Suprapubic skin (tissue), 4 donors: ENCODE results near the gene MATR3. TPM values are rescaled to one million over a fixed set of nuclear protein-coding genes. Genes with fewer than 3 reads are reported as not detected.

Experiments used
- DNase-seq, 2 donors: peaks; one replicate each; pipeline ENCODE4 v3.0.0-alpha.2; 2019; ENCODE audit warnings: low spot score in 2 of 2
- H3K27ac ChIP-seq: fragments of 200-600 bp; sonication (generic); one replicate; pipeline ENCODE4 v1.5.1; 2019
- H3K27me3 ChIP-seq: fragments of 200-600 bp; sonication (generic); one replicate; pipeline ENCODE4 v1.5.1; 2019
- H3K36me3 ChIP-seq: fragments of 200-600 bp; sonication (generic); one replicate; pipeline ENCODE4 v1.5.1; 2019
- H3K4me1 ChIP-seq: fragments of 200-600 bp; sonication (generic); one replicate; pipeline ENCODE4 v1.5.1; 2019
- H3K4me3 ChIP-seq: fragments of 200-600 bp; sonication (generic); one replicate; pipeline ENCODE4 v1.5.1; 2019; ENCODE audit warnings: mild to moderate bottlenecking
- H3K9me3 ChIP-seq: fragments of 200-600 bp; sonication (generic); one replicate; pipeline ENCODE4 v1.5.1; 2019
- EP300 ChIP-seq: sonication (generic); formaldehyde crosslinking; IDR thresholded peaks from one replicate; pipeline ENCODE4 v1.6.1; 2017; ENCODE audit warnings: antibody characterized with exemption
- POLR2A ChIP-seq, 2 donors: fragments of 450-650 bp; IDR thresholded peaks; one replicate each; pipeline ENCODE4 v1.6.1; 2017; ENCODE audit warnings: antibody characterized with exemption in 2 of 2, mild to moderate bottlenecking in 2 of 2, moderate library complexity in 2 of 2
- POLR2AphosphoS5 ChIP-seq, 3 donors: sonication (generic); formaldehyde crosslinking; IDR thresholded peaks; one replicate each; pipeline ENCODE4 v1.6.1; 2017; ENCODE audit warnings: antibody characterized with exemption in 3 of 3
- WGBS: methylation state at CpG from one replicate; pipeline ENCODE4 v1.1.5; 2018; 5-methylcytosine and 5-hydroxymethylcytosine counted together
- total RNA-seq, 4 donors: library from RNA; depleted of rRNA; stranded (reverse); fragments of >200 nt; gene quantifications; one replicate each; pipeline ENCODE4 v1.1.0, GENCODE V29; 2016
- TF ChIP-seq, protein P1 (sequence below), 2 donors: fragments of 200-600 bp in 1 of 2; fragments of 450-650 bp in 1 of 2; sonication (generic) in 1 of 2; IDR thresholded peaks; one replicate each; pipeline ENCODE4 v1.5.1; 2016 to 2019; ENCODE audit warnings: antibody characterized with exemption in 2 of 2, mild to moderate bottlenecking in 1 of 2, moderate library complexity in 1 of 2

MATR3 gene
- total RNA-seq, 4 donors from 2014 or later, result 115 to 192 (median 129) TPM

DNA sequence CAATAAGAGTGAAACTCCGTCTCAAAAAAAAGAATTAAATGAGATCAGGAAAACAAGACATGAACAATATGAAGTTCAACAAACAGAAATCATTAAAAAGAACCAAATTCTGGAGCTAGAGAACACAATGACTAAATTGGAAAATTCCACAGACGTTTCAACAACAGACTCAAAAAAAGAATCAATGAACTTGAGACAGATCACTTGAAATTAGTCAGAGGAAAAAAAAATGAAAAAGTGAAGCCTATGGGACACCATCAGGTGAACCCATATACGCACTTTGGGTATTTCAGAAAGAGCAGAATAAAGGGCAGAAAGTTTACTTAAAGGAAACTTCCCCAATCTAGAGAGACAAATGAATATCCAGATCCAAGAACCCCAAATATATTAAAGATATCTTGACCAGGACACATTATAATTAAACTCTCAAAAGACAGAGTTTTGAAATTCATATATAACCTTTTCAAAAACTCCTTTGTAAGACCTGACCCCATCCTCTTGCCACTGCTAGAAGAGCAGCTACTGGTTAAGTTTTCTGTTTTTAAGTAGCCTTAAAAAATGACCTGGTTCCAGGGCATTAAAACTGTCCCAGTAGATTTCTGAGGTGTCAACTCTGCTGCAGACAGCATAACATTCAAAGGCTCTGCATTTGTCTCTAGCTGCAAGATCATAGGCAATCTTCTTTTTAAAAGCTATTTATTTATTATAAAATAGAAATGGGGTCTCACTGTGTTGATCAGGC, 7.7 kb upstream of the MATR3 start:
- Histone ChIP-seq H3K27ac (no peak overlapping the region), H3K36me3 (peaks cover 27% of the 10 kb centered on the region), H3K4me1 (peaks cover 17% of the 10 kb centered on the region), H3K4me3 (no peak overlapping the region), H3K9me3 (no peaks in the 10 kb centered on the region), H3K27me3 (no peaks in the 10 kb centered on the region)
- WGBS, result 92% methylated on average over 3 of the region's 3 CpGs
- TF ChIP-seq POLR2A (IDR thresholded peaks at IDR 0.05), result no peak
- TF ChIP-seq, protein P1, sequence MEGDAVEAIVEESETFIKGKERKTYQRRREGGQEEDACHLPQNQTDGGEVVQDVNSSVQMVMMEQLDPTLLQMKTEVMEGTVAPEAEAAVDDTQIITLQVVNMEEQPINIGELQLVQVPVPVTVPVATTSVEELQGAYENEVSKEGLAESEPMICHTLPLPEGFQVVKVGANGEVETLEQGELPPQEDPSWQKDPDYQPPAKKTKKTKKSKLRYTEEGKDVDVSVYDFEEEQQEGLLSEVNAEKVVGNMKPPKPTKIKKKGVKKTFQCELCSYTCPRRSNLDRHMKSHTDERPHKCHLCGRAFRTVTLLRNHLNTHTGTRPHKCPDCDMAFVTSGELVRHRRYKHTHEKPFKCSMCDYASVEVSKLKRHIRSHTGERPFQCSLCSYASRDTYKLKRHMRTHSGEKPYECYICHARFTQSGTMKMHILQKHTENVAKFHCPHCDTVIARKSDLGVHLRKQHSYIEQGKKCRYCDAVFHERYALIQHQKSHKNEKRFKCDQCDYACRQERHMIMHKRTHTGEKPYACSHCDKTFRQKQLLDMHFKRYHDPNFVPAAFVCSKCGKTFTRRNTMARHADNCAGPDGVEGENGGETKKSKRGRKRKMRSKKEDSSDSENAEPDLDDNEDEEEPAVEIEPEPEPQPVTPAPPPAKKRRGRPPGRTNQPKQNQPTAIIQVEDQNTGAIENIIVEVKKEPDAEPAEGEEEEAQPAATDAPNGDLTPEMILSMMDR (IDR thresholded peaks at IDR 0.05), result no peak
- no peak for TF ChIP-seq EP300
- no peak for TF ChIP-seq POLR2AphosphoS5 (IDR thresholded peaks at IDR 0.05)
- DNase-seq, result no peak

DNA sequence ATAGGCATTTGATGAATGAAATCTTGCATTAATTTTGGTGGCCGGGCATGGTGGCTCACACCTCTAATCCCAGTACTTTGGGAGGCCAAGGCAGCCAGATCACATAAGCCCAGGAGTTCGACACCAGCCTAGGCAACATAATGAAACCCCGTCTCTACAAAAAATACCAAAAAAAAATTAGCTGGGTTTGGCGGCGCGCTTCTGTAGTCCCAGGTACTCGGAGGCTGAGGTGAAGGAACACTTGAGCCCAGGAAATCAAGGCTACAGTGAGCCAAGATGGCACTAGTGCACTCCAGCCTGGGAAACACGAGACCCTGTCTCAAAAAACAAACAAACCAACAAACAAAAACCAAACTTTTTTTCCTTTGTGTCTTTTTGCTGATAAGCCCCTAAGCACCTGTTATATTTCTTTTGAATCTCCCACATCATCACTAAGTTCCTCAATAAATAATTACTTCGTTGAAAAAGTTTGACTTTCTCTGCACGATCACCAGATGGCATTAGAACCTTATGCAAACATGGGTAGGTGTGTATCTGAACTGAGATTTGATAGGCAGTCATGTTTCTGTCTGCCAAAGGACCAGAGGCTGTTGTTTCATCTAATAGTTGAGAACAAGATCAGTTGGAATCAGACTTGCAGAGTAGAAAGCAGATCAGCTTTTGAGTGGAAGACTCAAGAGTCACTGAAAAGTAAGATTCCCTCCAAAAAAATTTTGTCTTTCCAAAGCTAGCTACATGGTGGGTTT, 5.5 kb upstream of the MATR3 start:
- WGBS, result 65% methylated on average over 10 of the region's 10 CpGs
- Histone ChIP-seq H3K27me3 (no peaks in the 10 kb centered on the region), H3K4me1 (peaks cover 4% of the 10 kb centered on the region), H3K9me3 (no peaks in the 10 kb centered on the region), H3K4me3 (no peak overlapping the region), H3K36me3 (peaks cover 24% of the 10 kb centered on the region), H3K27ac (no peak overlapping the region)
- TF ChIP-seq POLR2AphosphoS5 (IDR thresholded peaks at IDR 0.05), result no peak
- TF ChIP-seq, protein P1 (IDR thresholded peaks at IDR 0.05), result peak in 1 of 2 donors; percentile 16
- DNase-seq, result no peak

DNA sequence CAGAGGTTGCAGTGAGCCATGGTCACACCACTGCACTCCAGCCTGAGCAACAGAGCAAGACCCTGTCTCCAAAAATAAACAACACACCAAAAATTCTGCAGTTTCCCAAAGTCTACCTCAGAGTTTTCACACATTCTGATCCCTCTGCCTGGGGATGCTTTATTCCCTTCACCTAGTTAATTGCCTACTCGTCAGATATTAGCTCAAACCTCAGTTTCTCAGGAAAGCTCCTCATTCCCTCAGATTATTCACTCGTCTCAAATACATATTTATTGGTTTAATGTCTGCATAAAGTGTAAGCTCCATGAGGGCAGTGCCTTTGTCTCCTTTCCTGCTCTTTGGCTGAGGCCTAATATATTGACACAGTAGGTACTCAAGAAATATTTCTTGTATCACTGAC, 2.5 kb upstream of the MATR3 start:
- WGBS, result 100% methylated on average over 2 of the region's 2 CpGs
- no peak for DNase-seq
- TF ChIP-seq, protein P1 (IDR thresholded peaks at IDR 0.05), result no peak
- no peak for TF ChIP-seq POLR2AphosphoS5 (IDR thresholded peaks at IDR 0.05)
- TF ChIP-seq EP300, result no peak
- no peak for TF ChIP-seq POLR2A (IDR thresholded peaks at IDR 0.05)
- no peak overlapping the region for H3K4me3 ChIP-seq
- no peak overlapping the region for H3K27ac ChIP-seq
- H3K36me3 ChIP-seq, result no peaks in the 10 kb centered on the region
- no peaks in the 10 kb centered on the region for H3K27me3 ChIP-seq
- H3K4me1 ChIP-seq, result peaks cover 18% of the 10 kb centered on the region
- no peaks in the 10 kb centered on the region for H3K9me3 ChIP-seq

DNA sequence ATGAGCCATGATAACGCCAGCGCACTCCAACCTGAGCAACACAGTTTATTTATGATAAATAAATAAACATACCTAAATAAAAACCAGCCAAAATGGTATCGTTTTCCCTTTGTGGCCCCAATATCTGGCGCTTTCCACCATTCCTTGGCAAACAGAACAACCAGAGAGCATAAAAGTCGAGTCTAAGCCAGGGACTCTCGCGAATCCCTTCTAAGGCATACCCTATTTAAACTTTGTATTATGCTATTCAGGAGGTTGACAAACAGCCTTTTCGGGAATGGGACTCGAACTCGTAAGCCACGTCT, 386 bp upstream of the MATR3 start:
- H3K9me3 ChIP-seq, result no peaks in the 10 kb centered on the region
- H3K36me3 ChIP-seq, result no peaks in the 10 kb centered on the region
- TF ChIP-seq POLR2AphosphoS5 (IDR thresholded peaks at IDR 0.05) (no peak), EP300 (no peak), POLR2A (IDR thresholded peaks at IDR 0.05) (no peak)
- TF ChIP-seq, protein P1 (IDR thresholded peaks at IDR 0.05), result no peak
- H3K4me3 ChIP-seq, result peak overlapping the region; percentile 94
- 22% methylated on average over 11 of the region's 11 CpGs for WGBS
- H3K4me1 ChIP-seq, result peaks cover 39% of the 10 kb centered on the region
- H3K27ac ChIP-seq, result peak overlapping the region; percentile 100
- no peaks in the 10 kb centered on the region for H3K27me3 ChIP-seq
- no peak for DNase-seq

DNA sequence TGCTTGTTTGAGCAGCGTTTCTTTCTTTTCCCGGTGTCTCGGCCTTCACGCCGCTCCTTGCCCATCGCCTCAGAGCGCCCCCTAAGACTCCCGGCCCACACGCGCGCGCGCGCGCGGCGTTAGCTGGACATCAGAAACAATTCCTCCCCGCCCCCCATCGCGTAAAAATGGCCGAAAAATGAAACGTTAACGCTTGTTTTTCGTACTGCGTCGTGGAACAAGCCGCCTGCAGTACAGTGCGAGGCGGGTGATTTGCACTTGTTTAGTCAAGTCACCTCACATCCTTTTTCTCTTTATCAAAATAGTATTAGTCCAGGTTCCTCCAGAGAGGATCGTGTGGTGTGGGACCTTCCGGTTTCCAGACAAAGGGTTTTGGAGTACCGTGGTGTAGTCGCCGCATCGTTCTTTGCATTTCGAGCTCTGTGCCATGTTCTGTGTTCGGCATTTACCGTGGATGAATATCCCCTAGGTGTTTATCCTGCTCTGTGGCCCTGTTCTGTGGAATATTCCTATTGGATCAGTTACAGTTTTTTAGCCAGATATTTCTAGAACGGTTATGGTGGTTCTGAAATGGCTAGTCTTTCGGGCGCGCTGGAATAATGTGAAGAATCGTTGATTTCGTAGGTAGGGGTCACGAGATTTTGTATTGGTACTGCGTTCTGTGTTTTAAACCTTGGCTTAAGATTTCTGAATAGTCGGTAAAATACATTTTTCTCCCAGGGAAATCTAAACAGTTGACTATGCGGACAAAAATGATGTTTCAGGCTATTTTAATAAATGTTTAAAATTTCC, 1.0 kb downstream of the MATR3 start:
- TF ChIP-seq, protein P1 (IDR thresholded peaks at IDR 0.05), result no peak
- TF ChIP-seq EP300 (no peak), POLR2AphosphoS5 (IDR thresholded peaks at IDR 0.05) (no peak), POLR2A (IDR thresholded peaks at IDR 0.05) (no peak)
- Histone ChIP-seq H3K4me3 (peak overlapping the region; percentile 94), H3K4me1 (peaks cover 53% of the 10 kb centered on the region), H3K36me3 (no peaks in the 10 kb centered on the region), H3K27me3 (no peaks in the 10 kb centered on the region), H3K9me3 (no peaks in the 10 kb centered on the region), H3K27ac (peak overlapping the region; percentile 100)
- DNase-seq, result peak; percentile 83 to 87
- WGBS, result under 1% methylated on average over 48 of the region's 48 CpGs
